Skin of body (tissue), 2 donors: ENCODE results near the gene WWOX. TPM values are rescaled to one million over a fixed set of nuclear protein-coding genes. Genes with fewer than 3 reads are reported as not detected.
A peak's percentile ranks its signal among the peaks of the same experiment; 100 is the strongest.
"Not testable (repeated sequence)": the region's sequence is repeated elsewhere in the genome, so short reads cannot be mapped to it uniquely, and the experiment has no call there.

Experiments used
- DNase-seq: peaks from one replicate; lab custom pipeline; 2025; lab: John Stamatoyannopoulos, UW
- total RNA-seq: library from RNA; depleted of rRNA; stranded (reverse); fragments of >200 nt; gene quantifications from one replicate; pipeline ENCODE4 v1.2.3, GENCODE V29; 2014

Gene WWOX
- total RNA-seq, 1 donor from 2014 or later: 30.5 TPM

- no peak for DNase-seq
Measured at GRCh38 chr16:79042886-79043285, 943.4 kb downstream of the WWOX start.

GRCh38 chr16:79045191-79045590 lies 945.7 kb downstream of the WWOX start:
- DNase-seq: no peak

- DNase-seq: no peak
Measured at GRCh38 chr16:79047337-79047736, 947.9 kb downstream of the WWOX start.

GRCh38 chr16:79049040-79049439 lies 949.6 kb downstream of the WWOX start:
- DNase-seq: no peak

- DNase-seq: no peak
Measured at GRCh38 chr16:79050063-79050462, 950.6 kb downstream of the WWOX start.

GRCh38 chr16:79051313-79051712 lies 951.9 kb downstream of the WWOX start:
- no peak for DNase-seq

GRCh38 chr16:79052198-79052597 lies 952.7 kb downstream of the WWOX start:
- DNase-seq: not testable (repeated sequence)

GRCh38 chr16:79053577-79053976 lies 954.1 kb downstream of the WWOX start:
- DNase-seq: no peak

- DNase-seq: peak; percentile 13
Measured at GRCh38 chr16:79054211-79054984, 954.9 kb downstream of the WWOX start.

- DNase-seq: no peak
Measured at GRCh38 chr16:79055251-79055970, 956.0 kb downstream of the WWOX start.

- DNase-seq: no peak
Measured at GRCh38 chr16:79061181-79061580, 961.7 kb downstream of the WWOX start.

- DNase-seq: no peak
Measured at GRCh38 chr16:79062336-79062735, 962.9 kb downstream of the WWOX start.

- no peak for DNase-seq
Measured at GRCh38 chr16:79062821-79063220, 963.4 kb downstream of the WWOX start.

GRCh38 chr16:79064256-79064972 lies 965.0 kb downstream of the WWOX start:
- no peak for DNase-seq

- no peak for DNase-seq
Measured at GRCh38 chr16:79066561-79066960, 967.1 kb downstream of the WWOX start.

- DNase-seq: no peak
Measured at GRCh38 chr16:79067600-79067999, 968.1 kb downstream of the WWOX start.

- no peak for DNase-seq
Measured at GRCh38 chr16:79069121-79069520, 969.7 kb downstream of the WWOX start.

- no peak for DNase-seq
Measured at GRCh38 chr16:79069633-79070032, 970.2 kb downstream of the WWOX start.

- DNase-seq: no peak
Measured at GRCh38 chr16:79071424-79071823, 972.0 kb downstream of the WWOX start.

GRCh38 chr16:79072517-79072916 lies 973.1 kb downstream of the WWOX start:
- no peak for DNase-seq

- DNase-seq: no peak
Measured at GRCh38 chr16:79073566-79073965, 974.1 kb downstream of the WWOX start.

- DNase-seq: no peak
Measured at GRCh38 chr16:79074541-79074940, 975.1 kb downstream of the WWOX start.
